Lung (tissue), 12 donors: ENCODE results near the gene LSM11. TPM values are rescaled to one million over a fixed set of nuclear protein-coding genes. Genes with fewer than 3 reads are reported as not detected.
"Not testable (repeated sequence)": the region's sequence is repeated elsewhere in the genome, so short reads cannot be mapped to it uniquely, and the experiment has no call there.

Source experiments
- ATAC-seq: fragments of 200-7000 bp; cut with Tn5 transposase; one replicate; pipeline ENCODE4 v1.9.1; 2020; ENCODE audit warnings: moderate number of reproducible peaks; ENCODE audit not compliant: insufficient read depth, low FRiP score
- DNase-seq, 3 donors: peaks; one replicate each; pipeline ENCODE4 v3.0.0-alpha.2; 2013 to 2017
- H3K27ac ChIP-seq, 2 donors: one replicate each; pipeline ENCODE4 v1.5.1; 2013; ENCODE audit warnings: mild to moderate bottlenecking in 2 of 2, moderate library complexity in 2 of 2, control low read depth in 1 of 2, inconsistent platforms in 1 of 2, low read depth in 1 of 2, low read length in 1 of 2
- H3K27me3 ChIP-seq, 3 donors: one replicate each; pipeline ENCODE4 v1.5.1; 2013; ENCODE audit warnings: low read length in 2 of 3; ENCODE audit not compliant: control insufficient read depth in 3 of 3, insufficient read depth in 3 of 3
- H3K36me3 ChIP-seq, 4 donors: one replicate each; pipeline ENCODE4 v1.5.1; 2013; ENCODE audit warnings: low read length in 4 of 4, mild to moderate bottlenecking in 1 of 4, moderate library complexity in 1 of 4; ENCODE audit not compliant: control insufficient read depth in 4 of 4, insufficient read depth in 4 of 4
- H3K4me1 ChIP-seq, 5 donors: one replicate each; pipeline ENCODE4 v1.5.1; 2013; ENCODE audit warnings: low read length in 5 of 5, mild to moderate bottlenecking in 2 of 5, moderate library complexity in 1 of 5; ENCODE audit not compliant: control insufficient read depth in 5 of 5, insufficient read depth in 5 of 5
- H3K4me3 ChIP-seq: one replicate; pipeline ENCODE4 v1.5.1; 2013; ENCODE audit warnings: mild to moderate bottlenecking, control low read depth, moderate library complexity
- H3K9ac ChIP-seq, 2 donors: one replicate each; pipeline ENCODE4 v1.5.1; 2013; ENCODE audit warnings: low read length in 2 of 2, control low read depth in 1 of 2; ENCODE audit not compliant: insufficient read depth in 1 of 2
- H3K9me3 ChIP-seq, 4 donors: one replicate each; pipeline ENCODE4 v1.5.1; 2013; ENCODE audit warnings: low read length in 3 of 4, mild to moderate bottlenecking in 1 of 4, moderate library complexity in 1 of 4; ENCODE audit not compliant: control insufficient read depth in 4 of 4, insufficient read depth in 3 of 4
- WGBS, 2 donors: extraction: QIAGEN DNeasy Blood & Tissue Kit; methylation state at CpG; one replicate each; pipeline ENCODE4 v1.1.7; 2013; 5-methylcytosine and 5-hydroxymethylcytosine counted together
- polyA plus RNA-seq, 2 donors: library from polyadenylated mRNA; stranded (reverse); fragments of 200-250 nt; gene quantifications; one replicate each; pipeline ENCODE4 v1.2.1, GENCODE V29; 2013
- total RNA-seq, 2 donors: library from RNA; depleted of rRNA in 1 of 2; stranded (reverse); fragments of >200 nt in 1 of 2; gene quantifications; one replicate each; pipeline ENCODE4 v1.2.1, GENCODE V29; 2014 to 2021
- TF ChIP-seq, protein P1 (sequence below): IDR thresholded peaks from 2 replicates; pipeline ENCODE4 v1.5.1; 2012; ENCODE audit warnings: mild to moderate bottlenecking; ENCODE audit errors: control extremely low read depth, extremely low read depth
- donor health status: control.
- donor health status: control.
- donor health status: Bipolar disorder and iron deficiency.
- donor health status: healthy.
- donor health status: DM: yes; HTN: yes; CAD: no.

LSM11 gene
- total and polyA plus RNA-seq, 4 donors, result 0.93 to 7.0 (median 1.8) TPM

DNA sequence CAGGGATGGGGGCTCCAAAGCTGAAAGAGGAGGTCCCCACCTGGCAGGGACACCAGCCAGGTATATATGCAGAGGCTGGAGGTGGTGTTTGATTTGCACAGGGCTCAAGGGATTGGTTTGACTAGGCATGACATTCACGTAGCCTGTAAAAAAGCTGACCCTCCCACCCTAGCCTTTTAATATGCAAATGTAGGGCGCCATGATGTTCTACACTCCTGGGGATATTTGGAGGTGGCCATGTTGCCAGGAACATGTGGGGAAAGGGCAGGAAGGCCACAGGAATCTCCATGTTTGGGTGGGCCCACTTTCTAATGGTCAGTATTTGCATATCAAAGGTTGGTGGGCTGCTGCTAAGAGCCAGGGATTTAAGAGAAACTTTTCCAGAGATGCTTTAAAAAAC is 24.3 kb upstream of the LSM11 start:
- Histone ChIP-seq H3K27ac (no peak overlapping the region), H3K9me3 (no peaks in the 10 kb centered on the region), H3K9ac (no peak overlapping the region), H3K4me1 (peaks cover 0 to 3% (median 0%) of the 10 kb centered on the region in 5 donors), H3K36me3 (no peaks in the 10 kb centered on the region), H3K27me3 (no peaks in the 10 kb centered on the region), H3K4me3 (no peak overlapping the region)
- TF ChIP-seq, protein P1, sequence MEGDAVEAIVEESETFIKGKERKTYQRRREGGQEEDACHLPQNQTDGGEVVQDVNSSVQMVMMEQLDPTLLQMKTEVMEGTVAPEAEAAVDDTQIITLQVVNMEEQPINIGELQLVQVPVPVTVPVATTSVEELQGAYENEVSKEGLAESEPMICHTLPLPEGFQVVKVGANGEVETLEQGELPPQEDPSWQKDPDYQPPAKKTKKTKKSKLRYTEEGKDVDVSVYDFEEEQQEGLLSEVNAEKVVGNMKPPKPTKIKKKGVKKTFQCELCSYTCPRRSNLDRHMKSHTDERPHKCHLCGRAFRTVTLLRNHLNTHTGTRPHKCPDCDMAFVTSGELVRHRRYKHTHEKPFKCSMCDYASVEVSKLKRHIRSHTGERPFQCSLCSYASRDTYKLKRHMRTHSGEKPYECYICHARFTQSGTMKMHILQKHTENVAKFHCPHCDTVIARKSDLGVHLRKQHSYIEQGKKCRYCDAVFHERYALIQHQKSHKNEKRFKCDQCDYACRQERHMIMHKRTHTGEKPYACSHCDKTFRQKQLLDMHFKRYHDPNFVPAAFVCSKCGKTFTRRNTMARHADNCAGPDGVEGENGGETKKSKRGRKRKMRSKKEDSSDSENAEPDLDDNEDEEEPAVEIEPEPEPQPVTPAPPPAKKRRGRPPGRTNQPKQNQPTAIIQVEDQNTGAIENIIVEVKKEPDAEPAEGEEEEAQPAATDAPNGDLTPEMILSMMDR, result no peak
- ATAC-seq (no peak), DNase-seq (no peak)
- 95% methylated on average over 2 of the region's 2 CpGs for WGBS, 2 donors

DNA sequence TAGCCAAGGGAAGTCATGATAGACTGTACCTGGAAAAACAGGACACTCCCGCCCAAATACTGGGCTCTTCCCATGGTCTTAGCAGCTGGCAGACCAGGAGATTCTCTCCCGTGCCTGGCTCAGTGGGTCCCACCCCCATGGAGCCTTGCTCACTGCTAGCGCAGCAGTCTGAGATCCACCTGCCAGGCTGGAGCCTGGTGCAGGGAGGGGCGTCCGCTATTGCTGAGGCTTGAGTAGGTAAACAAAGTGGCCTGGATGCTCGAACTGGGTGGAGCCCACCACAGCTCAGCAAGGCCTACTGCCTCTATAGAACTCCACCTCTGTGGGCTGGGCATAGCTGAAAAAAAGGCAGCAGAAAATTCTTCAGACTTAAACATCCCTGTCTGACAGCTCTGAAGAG is 22.4 kb upstream of the LSM11 start:
- no peaks in the 10 kb centered on the region for H3K9me3 ChIP-seq
- H3K9ac ChIP-seq, result no peak overlapping the region
- TF ChIP-seq, protein P1, result no peak
- H3K27ac ChIP-seq, result no peak overlapping the region
- peaks cover 0 to 3% (median 0%) of the 10 kb centered on the region in 5 donors for H3K4me1 ChIP-seq
- ATAC-seq, result no peak
- no peaks in the 10 kb centered on the region for H3K27me3 ChIP-seq
- WGBS, 2 donors, result 82 to 90% methylated on average over 6 of the region's 6 CpGs
- no peak overlapping the region for H3K4me3 ChIP-seq
- no peaks in the 10 kb centered on the region for H3K36me3 ChIP-seq
- no peak for DNase-seq

DNA sequence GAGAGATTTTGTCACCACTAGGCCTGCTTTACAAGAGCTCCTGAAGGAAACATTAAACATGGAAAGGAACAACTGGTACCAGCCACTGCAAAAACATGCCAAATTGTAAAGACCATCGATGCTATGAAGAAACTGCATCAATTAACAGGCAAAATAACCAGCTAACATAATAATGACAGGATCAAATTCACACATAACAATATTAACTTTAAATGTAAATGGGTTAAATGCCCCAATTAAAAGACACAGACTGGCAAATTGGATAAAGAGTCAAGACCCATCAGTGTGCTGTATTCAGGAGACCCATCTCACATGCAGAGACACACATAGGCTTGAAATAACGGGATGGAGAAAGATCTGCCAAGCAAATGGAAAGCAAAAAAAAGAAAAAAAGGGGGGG is 20.6 kb upstream of the LSM11 start:
- H3K4me1 ChIP-seq, H3K27me3 ChIP-seq, ATAC-seq, H3K9ac ChIP-seq, H3K4me3 ChIP-seq, DNase-seq, H3K36me3 ChIP-seq, H3K27ac ChIP-seq, H3K9me3 ChIP-seq: not testable (repeated sequence)
- WGBS, 2 donors, result 93 to 94% methylated on average over 2 of the region's 2 CpGs

DNA sequence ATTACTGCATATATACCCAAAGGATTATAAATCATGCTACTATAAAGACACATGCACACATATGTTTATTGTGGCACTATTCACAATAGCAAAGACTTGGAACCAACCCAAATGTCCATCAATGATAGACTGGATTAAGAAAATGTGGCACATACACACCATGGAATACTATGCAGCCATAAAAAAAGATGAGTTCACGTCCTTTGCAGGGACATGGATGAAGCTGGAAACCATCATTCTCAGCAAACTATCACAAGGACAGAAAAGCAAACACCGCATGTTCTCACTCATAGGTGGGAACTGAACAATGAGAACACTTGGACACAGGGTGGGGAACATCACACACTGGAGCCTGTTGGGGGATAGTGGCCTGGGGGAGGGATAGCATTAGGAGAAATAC is 16.9 kb upstream of the LSM11 start:
- not testable (repeated sequence) for H3K9me3 ChIP-seq, H3K36me3 ChIP-seq, DNase-seq, H3K9ac ChIP-seq, H3K27me3 ChIP-seq, H3K4me3 ChIP-seq, ATAC-seq, H3K4me1 ChIP-seq, H3K27ac ChIP-seq
- 98 to 100% methylated on average over 2 of the region's 2 CpGs for WGBS, 2 donors

DNA sequence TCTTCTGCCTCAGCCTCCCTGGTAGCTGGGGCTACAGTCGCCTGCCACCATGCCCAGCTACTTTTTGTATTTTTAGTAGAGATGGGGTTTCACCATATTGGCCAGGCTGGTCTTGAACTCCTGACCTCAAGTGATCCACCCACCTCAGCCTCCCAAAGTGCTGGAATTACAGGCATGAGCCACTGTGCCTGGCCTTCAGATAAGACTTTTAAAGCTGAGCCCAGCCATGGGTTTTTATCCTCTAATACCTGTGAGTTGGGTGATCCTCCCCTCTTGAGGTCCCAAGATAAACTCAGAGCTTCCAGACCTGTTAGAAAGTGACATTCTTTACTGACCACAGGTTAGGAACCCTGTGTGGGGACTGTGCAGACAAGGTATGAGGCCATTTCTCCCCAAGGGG is 15.7 kb upstream of the LSM11 start:
- WGBS, 2 donors, result 91 to 100% methylated on average over 1 of the region's 1 CpG
- not testable (repeated sequence) for ATAC-seq

More for the DNA sequence above, 15.7 kb upstream of the LSM11 start:
- H3K36me3 ChIP-seq, H3K27me3 ChIP-seq, H3K4me3 ChIP-seq, H3K9ac ChIP-seq, H3K27ac ChIP-seq, DNase-seq, H3K4me1 ChIP-seq, H3K9me3 ChIP-seq: not testable (repeated sequence)
